Measurements from ENCODE around the gene SUOX.
"Not testable (repeated sequence)": the region's sequence is repeated elsewhere in the genome, so short reads cannot be mapped to it uniquely, and the experiment has no call there.

The SUOX gene

GRCh38 chr12:55972456-55972855 lies 24.6 kb upstream of the SUOX start:
- Histone ChIP-seq H3K36me3 (ENCODE audit: control insufficient read depth, insufficient read depth, low read length) (no peaks in the 10 kb centered on the region), H3K4me3 (ENCODE audit: low read length) (peak overlapping the region; percentile 71), H3K9ac (ENCODE audit: low read length) (peak overlapping the region; percentile 87), H3K27me3 (ENCODE audit: control insufficient read depth, insufficient read depth, low read length) (no peaks in the 10 kb centered on the region), H3K4me1 (ENCODE audit: control insufficient read depth, insufficient read depth, low read length) (peaks cover 17% of the 10 kb centered on the region), H3K9me3 (ENCODE audit: control insufficient read depth, low read length) (no peaks in the 10 kb centered on the region)

DNA sequence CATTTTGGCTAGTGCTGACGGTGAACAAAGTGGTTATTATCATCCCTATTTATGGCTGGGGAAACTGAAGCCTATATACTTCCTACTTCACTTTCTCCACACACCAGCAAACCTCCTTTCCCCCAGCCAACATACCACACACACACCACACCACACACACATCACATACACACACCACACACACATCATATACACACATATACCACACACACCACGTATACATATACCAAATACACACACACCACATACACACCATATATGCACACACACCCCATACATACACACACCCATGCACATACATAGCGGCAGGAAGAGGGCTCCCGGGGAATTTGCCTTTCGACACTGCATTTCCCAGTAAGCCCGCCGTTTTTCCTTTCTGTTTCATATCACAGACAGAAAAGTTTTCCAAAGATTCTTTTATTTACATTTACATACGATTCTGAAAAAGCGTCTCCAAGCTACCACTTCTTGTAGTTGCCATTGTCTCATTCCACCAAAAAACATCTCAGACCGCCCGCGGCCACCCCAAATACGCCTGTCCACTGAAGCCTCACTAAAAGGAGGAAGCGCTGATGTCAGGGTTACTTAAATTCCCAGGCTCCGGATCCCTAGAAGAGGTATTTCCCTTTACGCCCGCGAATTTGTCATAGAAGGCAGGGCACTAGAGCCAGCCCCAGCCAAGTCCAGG lies 24.0 kb upstream of the SUOX start:
- Histone ChIP-seq H3K4me1 (ENCODE audit: control insufficient read depth, insufficient read depth, low read length) (peaks cover 13% of the 10 kb centered on the region), H3K9ac (ENCODE audit: low read length) (peak overlapping the region; percentile 87), H3K9me3 (ENCODE audit: control insufficient read depth, low read length) (no peaks in the 10 kb centered on the region), H3K4me3 (ENCODE audit: low read length) (peak overlapping the region; percentile 71), H3K27me3 (ENCODE audit: control insufficient read depth, insufficient read depth, low read length) (no peaks in the 10 kb centered on the region), H3K36me3 (ENCODE audit: control insufficient read depth, insufficient read depth, low read length) (no peaks in the 10 kb centered on the region)

DNA sequence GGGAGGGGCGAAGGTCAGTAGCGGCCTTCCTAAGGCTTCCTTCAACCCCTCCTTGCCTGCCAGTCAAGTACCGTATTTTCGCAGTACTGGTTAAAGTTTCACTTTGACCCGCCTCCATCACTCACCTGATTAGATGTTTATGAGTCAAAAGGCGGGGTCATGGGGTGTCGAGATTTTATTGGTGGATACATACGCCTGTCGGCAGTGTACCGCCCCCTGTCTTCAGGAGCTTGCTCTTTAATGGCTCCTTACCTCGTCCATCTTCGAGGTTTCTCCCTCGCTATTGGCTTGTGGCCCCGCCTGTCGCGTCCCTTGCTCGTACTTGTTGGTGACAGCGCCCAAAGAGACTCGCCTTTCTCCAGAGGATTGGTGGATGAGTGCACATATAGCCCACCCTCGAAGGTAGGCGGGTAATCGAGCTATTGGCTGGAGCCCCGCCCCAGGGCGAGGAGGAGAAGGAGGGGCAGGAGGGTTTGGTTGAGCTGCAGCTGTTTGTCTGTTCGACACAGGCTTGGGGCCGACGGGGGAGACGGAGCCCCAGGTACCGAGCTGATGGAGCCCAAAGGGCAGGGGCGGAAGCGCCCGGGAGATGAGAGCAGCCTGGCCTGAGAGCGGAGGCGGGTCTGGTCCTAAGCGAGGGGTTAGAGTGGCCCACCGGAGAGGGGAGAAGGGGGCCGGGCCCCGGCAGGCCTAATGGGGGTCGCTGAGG lies 23.3 kb upstream of the SUOX start, which contains the start of gene RAB5B:
RAB5B (plus strand) TSS at position 480 of the 709 bp plus-strand sequence. CDS start 12,883 bp downstream, outside the sequence.
- Histone ChIP-seq H3K9ac (ENCODE audit: low read length) (peak within 1 kb of the TSS; percentile 98), H3K36me3 (ENCODE audit: control insufficient read depth, insufficient read depth, low read length) (no peaks in the 10 kb centered on the region), H3K27me3 (ENCODE audit: control insufficient read depth, insufficient read depth, low read length) (no peaks in the 10 kb centered on the region)

DNA sequence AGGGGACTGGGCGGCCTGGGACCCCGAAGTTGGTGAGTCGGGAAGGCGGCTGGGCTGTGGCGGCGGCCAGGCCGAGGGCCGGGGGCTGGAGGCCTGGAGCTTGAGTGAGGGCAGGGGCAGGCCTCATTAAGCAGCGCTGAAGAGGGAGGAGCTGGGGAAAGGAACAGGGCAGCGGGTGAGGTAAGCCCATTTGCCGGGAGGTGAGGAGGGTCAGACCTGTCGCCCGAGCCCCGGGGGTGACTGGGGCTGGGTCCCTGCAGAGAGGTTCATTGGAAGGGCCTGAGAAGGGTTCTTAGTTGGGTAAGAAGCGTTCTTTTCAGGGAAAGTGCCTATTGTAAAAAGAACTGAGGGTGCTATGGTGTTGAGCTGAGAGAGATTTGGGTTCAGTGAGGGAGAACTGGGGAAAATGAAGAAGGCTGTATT lies 22.8 kb upstream of the SUOX start:
- Histone ChIP-seq H3K27me3 (ENCODE audit: control insufficient read depth, insufficient read depth, low read length) (no peaks in the 10 kb centered on the region), H3K4me3 (ENCODE audit: low read length) (peak overlapping the region; percentile 79), H3K4me1 (ENCODE audit: control insufficient read depth, insufficient read depth, low read length) (peaks cover 13% of the 10 kb centered on the region), H3K9me3 (ENCODE audit: control insufficient read depth, low read length) (no peaks in the 10 kb centered on the region), H3K9ac (ENCODE audit: low read length) (peak overlapping the region; percentile 98), H3K36me3 (ENCODE audit: control insufficient read depth, insufficient read depth, low read length) (no peaks in the 10 kb centered on the region)

More for the DNA sequence above, 23.3 kb upstream of the SUOX start, which contains the start of gene RAB5B:
- H3K4me3 ChIP-seq (ENCODE audit: low read length) = peak within 1 kb of the TSS; percentile 79
- no peaks in the 10 kb centered on the region for H3K9me3 ChIP-seq (ENCODE audit: control insufficient read depth, low read length)
- peaks cover 13% of the 10 kb centered on the region for H3K4me1 ChIP-seq (ENCODE audit: control insufficient read depth, insufficient read depth, low read length)

DNA sequence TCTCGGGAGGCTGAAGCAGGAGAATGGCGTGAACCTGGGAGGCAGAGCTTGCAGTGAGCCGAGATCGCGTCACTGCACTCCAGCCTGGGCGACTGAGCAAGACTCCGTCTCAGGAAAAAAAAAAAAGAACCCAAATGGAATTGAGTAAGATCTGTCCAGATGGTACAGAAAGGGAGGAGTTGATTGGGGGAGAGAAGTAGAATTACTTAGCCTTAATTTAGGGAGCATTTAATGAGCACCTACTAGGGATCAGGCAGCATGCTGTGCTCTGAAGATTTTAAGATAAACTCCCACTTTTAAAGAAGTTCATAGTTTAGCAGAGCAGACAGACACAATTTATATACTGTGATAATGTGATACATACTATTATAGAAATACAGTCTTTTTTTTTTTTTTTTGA lies 18.7 kb upstream of the SUOX start:
- no peaks in the 10 kb centered on the region for H3K36me3 ChIP-seq (ENCODE audit: control insufficient read depth, insufficient read depth, low read length)
- no peaks in the 10 kb centered on the region for H3K27me3 ChIP-seq (ENCODE audit: control insufficient read depth, insufficient read depth, low read length)
- H3K9ac ChIP-seq (ENCODE audit: low read length) = no peak overlapping the region
- H3K9me3 ChIP-seq (ENCODE audit: control insufficient read depth, low read length) = no peaks in the 10 kb centered on the region
- H3K4me3 ChIP-seq (ENCODE audit: low read length) = no peak overlapping the region
- peaks cover 4% of the 10 kb centered on the region for H3K4me1 ChIP-seq (ENCODE audit: control insufficient read depth, insufficient read depth, low read length)

DNA sequence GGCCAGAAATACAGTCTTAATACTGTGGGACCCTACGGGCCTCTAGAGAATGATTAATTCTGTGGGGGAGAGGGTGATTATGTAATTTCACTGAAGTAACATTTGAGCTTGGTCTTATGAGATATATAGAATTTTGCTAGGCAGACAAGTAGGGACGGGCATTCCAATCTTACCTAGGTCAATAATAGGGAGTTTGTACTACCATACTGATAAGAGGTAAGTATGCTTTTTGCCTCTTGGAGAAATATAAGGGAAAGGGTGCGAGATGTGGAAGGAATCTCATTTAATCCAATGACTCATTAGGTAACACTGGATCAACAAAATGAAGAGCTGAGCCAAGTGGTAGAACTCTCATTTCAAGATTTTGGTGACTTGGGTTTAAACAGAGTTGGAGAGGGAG lies 18.0 kb upstream of the SUOX start:
- Histone ChIP-seq H3K9me3 (ENCODE audit: control insufficient read depth, low read length) (no peaks in the 10 kb centered on the region), H3K27me3 (ENCODE audit: control insufficient read depth, insufficient read depth, low read length) (no peaks in the 10 kb centered on the region), H3K36me3 (ENCODE audit: control insufficient read depth, insufficient read depth, low read length) (no peaks in the 10 kb centered on the region), H3K9ac (ENCODE audit: low read length) (no peak overlapping the region), H3K4me1 (ENCODE audit: control insufficient read depth, insufficient read depth, low read length) (peaks cover 4% of the 10 kb centered on the region), H3K4me3 (ENCODE audit: low read length) (no peak overlapping the region)

- not testable (repeated sequence) for H3K4me3 ChIP-seq (ENCODE audit: low read length); H3K27me3 ChIP-seq (ENCODE audit: control insufficient read depth, insufficient read depth, low read length); H3K4me1 ChIP-seq (ENCODE audit: control insufficient read depth, insufficient read depth, low read length); H3K9ac ChIP-seq (ENCODE audit: low read length); H3K9me3 ChIP-seq (ENCODE audit: control insufficient read depth, low read length); H3K36me3 ChIP-seq (ENCODE audit: control insufficient read depth, insufficient read depth, low read length)
Observed at GRCh38 chr12:55981882-55982281, 15.2 kb upstream of the SUOX start.

- Histone ChIP-seq H3K9ac (ENCODE audit: low read length) (no peak overlapping the region), H3K9me3 (ENCODE audit: control insufficient read depth, low read length) (no peaks in the 10 kb centered on the region), H3K27me3 (ENCODE audit: control insufficient read depth, insufficient read depth, low read length) (no peaks in the 10 kb centered on the region), H3K36me3 (ENCODE audit: control insufficient read depth, insufficient read depth, low read length) (no peaks in the 10 kb centered on the region), H3K4me3 (ENCODE audit: low read length) (no peak overlapping the region), H3K4me1 (ENCODE audit: control insufficient read depth, insufficient read depth, low read length) (no peaks in the 10 kb centered on the region)
Observed at GRCh38 chr12:55982319-55982936, 14.6 kb upstream of the SUOX start.

DNA sequence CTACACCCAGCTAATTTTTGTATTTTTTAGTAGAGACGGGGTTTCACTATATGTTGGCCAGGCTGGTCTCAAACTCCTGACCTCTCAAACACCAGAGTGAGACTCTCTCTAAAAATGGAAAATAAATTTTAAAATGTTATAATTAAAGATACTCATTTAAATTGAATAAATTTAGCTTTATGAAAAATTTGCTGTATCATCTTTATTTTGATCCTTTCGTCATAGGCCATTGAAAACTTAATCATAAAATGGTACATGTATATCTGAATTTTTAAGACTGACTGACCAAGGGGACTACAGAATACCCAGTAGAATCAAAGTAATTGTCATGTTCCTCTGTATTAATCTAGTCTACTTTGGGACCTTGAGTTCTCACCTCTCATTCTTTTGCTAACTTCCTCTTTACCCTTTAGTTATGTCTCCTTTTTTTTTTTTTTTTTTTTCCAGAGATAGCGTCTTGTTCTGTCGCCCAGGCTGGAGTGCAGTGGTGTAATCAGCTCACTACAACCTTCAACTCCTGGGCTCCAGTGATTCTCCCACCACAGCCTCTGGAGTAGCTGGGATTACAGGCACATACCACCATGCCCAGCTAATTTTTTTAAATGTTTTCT lies 13.7 kb upstream of the SUOX start:
- H3K9ac ChIP-seq (ENCODE audit: low read length) = no peak overlapping the region
- H3K4me3 ChIP-seq (ENCODE audit: low read length) = no peak overlapping the region
- no peaks in the 10 kb centered on the region for H3K4me1 ChIP-seq (ENCODE audit: control insufficient read depth, insufficient read depth, low read length)
- no peaks in the 10 kb centered on the region for H3K9me3 ChIP-seq (ENCODE audit: control insufficient read depth, low read length)
- no peaks in the 10 kb centered on the region for H3K27me3 ChIP-seq (ENCODE audit: control insufficient read depth, insufficient read depth, low read length)
- H3K36me3 ChIP-seq (ENCODE audit: control insufficient read depth, insufficient read depth, low read length) = no peaks in the 10 kb centered on the region

DNA sequence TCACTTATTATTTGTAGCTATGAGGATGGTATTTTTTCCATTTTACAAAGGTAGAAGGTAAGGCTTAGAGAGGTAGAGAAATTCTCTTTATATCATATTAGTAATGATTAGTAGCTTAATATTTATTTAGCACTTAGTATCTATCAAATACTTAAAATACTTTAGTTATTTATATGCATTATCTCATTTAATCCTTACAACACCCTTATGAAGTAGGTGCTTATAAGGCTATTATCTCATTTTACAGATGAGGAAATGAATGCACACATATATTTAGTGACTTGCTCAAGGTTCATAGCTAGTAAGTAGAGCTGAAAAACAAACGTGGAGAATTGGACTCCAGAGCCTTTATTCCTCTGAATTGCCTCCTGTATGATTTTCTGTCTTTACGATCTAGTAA lies 12.2 kb upstream of the SUOX start:
- H3K36me3 ChIP-seq (ENCODE audit: control insufficient read depth, insufficient read depth, low read length) = peaks cover 6% of the 10 kb centered on the region
- H3K9ac ChIP-seq (ENCODE audit: low read length) = no peak overlapping the region
- no peaks in the 10 kb centered on the region for H3K9me3 ChIP-seq (ENCODE audit: control insufficient read depth, low read length)
- no peaks in the 10 kb centered on the region for H3K4me1 ChIP-seq (ENCODE audit: control insufficient read depth, insufficient read depth, low read length)
- no peak overlapping the region for H3K4me3 ChIP-seq (ENCODE audit: low read length)
- no peaks in the 10 kb centered on the region for H3K27me3 ChIP-seq (ENCODE audit: control insufficient read depth, insufficient read depth, low read length)

GRCh38 chr12:55985341-55985740 lies 11.7 kb upstream of the SUOX start:
- no peaks in the 10 kb centered on the region for H3K27me3 ChIP-seq (ENCODE audit: control insufficient read depth, insufficient read depth, low read length)
- H3K9ac ChIP-seq (ENCODE audit: low read length) = no peak overlapping the region
- no peak overlapping the region for H3K4me3 ChIP-seq (ENCODE audit: low read length)
- H3K36me3 ChIP-seq (ENCODE audit: control insufficient read depth, insufficient read depth, low read length) = peaks cover 7% of the 10 kb centered on the region
- H3K4me1 ChIP-seq (ENCODE audit: control insufficient read depth, insufficient read depth, low read length) = no peaks in the 10 kb centered on the region
- H3K9me3 ChIP-seq (ENCODE audit: control insufficient read depth, low read length) = no peaks in the 10 kb centered on the region

DNA sequence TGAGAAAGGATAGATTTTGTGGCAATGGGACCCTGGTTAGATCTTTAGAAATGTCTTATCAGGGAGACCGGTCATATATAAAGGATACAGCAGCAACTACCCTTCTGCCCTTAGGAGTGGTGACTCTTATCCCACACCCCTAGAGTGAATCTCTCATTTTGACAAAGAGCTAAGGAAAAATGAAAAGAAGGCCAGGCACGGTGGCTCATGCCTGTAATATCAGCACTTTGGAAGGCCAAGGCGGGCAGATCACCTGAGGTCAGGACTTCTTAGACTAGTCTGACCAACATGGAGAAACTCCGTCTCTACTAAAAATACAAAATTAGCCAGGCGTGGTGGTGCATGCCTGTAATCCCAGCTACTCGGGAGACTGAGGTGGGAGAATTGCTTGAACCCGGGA lies 11.1 kb upstream of the SUOX start:
- H3K9ac ChIP-seq (ENCODE audit: low read length); H3K27me3 ChIP-seq (ENCODE audit: control insufficient read depth, insufficient read depth, low read length); H3K4me3 ChIP-seq (ENCODE audit: low read length); H3K9me3 ChIP-seq (ENCODE audit: control insufficient read depth, low read length); H3K4me1 ChIP-seq (ENCODE audit: control insufficient read depth, insufficient read depth, low read length): not testable (repeated sequence)
- peaks cover 11% of the 10 kb centered on the region for H3K36me3 ChIP-seq (ENCODE audit: control insufficient read depth, insufficient read depth, low read length)
